ENCODE results near the gene IDH3B.
A peak's percentile ranks its signal among the peaks of the same experiment; 100 is the strongest.

The IDH3B gene

GRCh38 chr20:2655331-2656116 lies 8.5 kb downstream of the IDH3B start:
- no peak for DNase-seq

GRCh38 chr20:2654831-2655230 lies 9.2 kb downstream of the IDH3B start:
- no peak for DNase-seq

GRCh38 chr20:2654384-2654822 lies 9.6 kb downstream of the IDH3B start:
- no peak for DNase-seq

- no peak for DNase-seq
Observed at GRCh38 chr20:2653556-2654383, 10.2 kb downstream of the IDH3B start.

- peak; percentile 11 to 17 for DNase-seq
Observed at GRCh38 chr20:2652724-2653555, 11.1 kb downstream of the IDH3B start.

- DNase-seq, result peak; percentile 80 to 95
Observed at GRCh38 chr20:2651772-2652723, 12.0 kb downstream of the IDH3B start, which contains the start of gene NOP56. Gene NOP56 (plus strand): TSS chr20:2652632. CDS start chr20:2652661, 29 bp downstream.

GRCh38 chr20:2643708-2644107 lies 20.3 kb downstream of the IDH3B start:
- no peak for DNase-seq

- DNase-seq, result no peak
Observed at GRCh38 chr20:2640899-2641298, 23.1 kb downstream of the IDH3B start.

GRCh38 chr20:2640260-2640659 lies 23.8 kb downstream of the IDH3B start:
- DNase-seq, result no peak

GRCh38 chr20:2637246-2637645 lies 26.8 kb downstream of the IDH3B start:
- DNase-seq, result no peak

GRCh38 chr20:2633381-2633780 lies 30.6 kb downstream of the IDH3B start:
- DNase-seq, result no peak

GRCh38 chr20:2631228-2631627 lies 32.8 kb downstream of the IDH3B start:
- no peak for DNase-seq

GRCh38 chr20:2626853-2627541 lies 37.0 kb downstream of the IDH3B start:
- DNase-seq, result no peak

- no peak for DNase-seq
Observed at GRCh38 chr20:2625062-2625461, 39.0 kb downstream of the IDH3B start.

GRCh38 chr20:2624190-2624589 lies 39.8 kb downstream of the IDH3B start:
- no peak for DNase-seq

- DNase-seq, result peak; percentile 3 to 38
Observed at GRCh38 chr20:2619961-2620595, 43.9 kb downstream of the IDH3B start.

- no peak for DNase-seq
Observed at GRCh38 chr20:2619337-2619736, 44.7 kb downstream of the IDH3B start.

GRCh38 chr20:2618815-2619214 lies 45.2 kb downstream of the IDH3B start:
- DNase-seq, result no peak

- DNase-seq, result no peak
Observed at GRCh38 chr20:2617099-2617714, 46.8 kb downstream of the IDH3B start.

- no peak for DNase-seq
Observed at GRCh38 chr20:2616634-2617033, 47.4 kb downstream of the IDH3B start.
